T-helper 1 cell (primary cell): ENCODE results near the gene HRCT1.
"Not testable (repeated sequence)": the region's sequence is repeated elsewhere in the genome, so short reads cannot be mapped to it uniquely, and the experiment has no call there.

Experiments used
- DNase-seq, 5 donors: peaks; one replicate each; pipeline ENCODE4 v3.0.0-alpha.2; 2012 to 2020
- total RNA-seq, 4 donors: gene quantifications; one replicate each; lab custom pipeline; 2026; lab: John Stamatoyannopoulos, UW

The HRCT1 gene
- 0 reads per million in 4 donors for total RNA-seq

- DNase-seq = no peak
Measured at GRCh38 chr9:35905912-35906679, at the start of gene HRCT1. HRCT1 (plus strand) TSS chr9:35906202; CDS start chr9:35906288, 86 bp downstream.

GRCh38 chr9:35856206-35856605, 49.8 kb upstream of the HRCT1 start:
- no peak for DNase-seq

GRCh38 chr9:35856882-35857281, 49.1 kb upstream of the HRCT1 start:
- DNase-seq = no peak

- DNase-seq = no peak
Measured at GRCh38 chr9:35858458-35858857, 47.5 kb upstream of the HRCT1 start.

GRCh38 chr9:35859310-35859989, 46.6 kb upstream of the HRCT1 start:
- DNase-seq = no peak

- DNase-seq = no peak
Measured at GRCh38 chr9:35859990-35860339, 46.0 kb upstream of the HRCT1 start.

- DNase-seq = no peak
Measured at GRCh38 chr9:35861161-35861897, 44.7 kb upstream of the HRCT1 start.

- DNase-seq = no peak
Measured at GRCh38 chr9:35862328-35862727, 43.7 kb upstream of the HRCT1 start.

- DNase-seq = no peak
Measured at GRCh38 chr9:35863583-35863982, 42.4 kb upstream of the HRCT1 start.

- no peak for DNase-seq
Measured at GRCh38 chr9:35864695-35865255, 41.2 kb upstream of the HRCT1 start.

GRCh38 chr9:35867538-35867937, 38.5 kb upstream of the HRCT1 start:
- DNase-seq = no peak

GRCh38 chr9:35868933-35869332, 37.1 kb upstream of the HRCT1 start:
- DNase-seq = no peak

- DNase-seq = no peak
Measured at GRCh38 chr9:35869621-35870216, 36.3 kb upstream of the HRCT1 start.

- DNase-seq = no peak
Measured at GRCh38 chr9:35870351-35870923, 35.6 kb upstream of the HRCT1 start, which contains the start of gene OR13J1. OR13J1 (minus strand) TSS chr9:35870401; CDS start chr9:35870401, 0 bp downstream.

- no peak for DNase-seq
Measured at GRCh38 chr9:35871545-35871944, 34.5 kb upstream of the HRCT1 start.

GRCh38 chr9:35872505-35872904, 33.5 kb upstream of the HRCT1 start:
- DNase-seq = no peak

GRCh38 chr9:35882263-35882848, 23.6 kb upstream of the HRCT1 start:
- peak; percentile 59 to 83 (median 69) for DNase-seq

- no peak for DNase-seq
Measured at GRCh38 chr9:35882996-35883395, 23.0 kb upstream of the HRCT1 start.

- not testable (repeated sequence) for DNase-seq
Measured at GRCh38 chr9:35884908-35885307, 21.1 kb upstream of the HRCT1 start.

- no peak for DNase-seq
Measured at GRCh38 chr9:35891646-35892045, 14.4 kb upstream of the HRCT1 start.

GRCh38 chr9:35892051-35892450, 14.0 kb upstream of the HRCT1 start:
- DNase-seq = no peak

- no peak for DNase-seq
Measured at GRCh38 chr9:35896570-35896969, 9.4 kb upstream of the HRCT1 start.
